IMR-90 (cell line): ENCODE results near the gene PKHD1. TPM values are rescaled to one million over a fixed set of nuclear protein-coding genes. Genes with fewer than 3 reads are reported as not detected.

Source experiments
- ATAC-seq: fragments of 200-7000 bp; cut with Tn5 transposase; 2 replicates; pipeline ENCODE4 v1.9.1; 2020; ENCODE audit warnings: low read depth, mild to moderate bottlenecking, moderate library complexity
- BruUV-seq: library from RNA; stranded (reverse); fragments of 400-500 nt; replicated peaks from 2 replicates; lab custom pipeline; 2021; lab: Mats Ljungman, UMichigan
- CTCF ChIA-PET: fragments of 300-600 bp; formaldehyde crosslinking; extraction: SDS; loops from one replicate; lab custom pipeline; 2021; ENCODE audit warnings: antibody characterized with exemption; lab: Yijun Ruan, JAX
- POLR2A ChIA-PET: fragments of 300-600 bp; sonication (Branson Sonifier 250); formaldehyde crosslinking; loops from one replicate; lab custom pipeline; 2022; ENCODE audit warnings: antibody characterized with exemption; ENCODE audit not compliant: unreplicated experiment; lab: Charles Lee
- DNase-seq: peaks from one replicate; pipeline ENCODE4 v3.0.0; 2013
- H2AFZ ChIP-seq: replicated peaks from 2 replicates; pipeline ENCODE3; 2013; ENCODE audit warnings: low read length, mild to moderate bottlenecking; ENCODE audit not compliant: poor library complexity
- H2AK5ac ChIP-seq: 2 replicates; pipeline ENCODE4 v1.6.1; 2013; ENCODE audit warnings: low read depth, low read length, inconsistent platforms
- H2AK9ac ChIP-seq: replicated peaks from 2 replicates; pipeline ENCODE3; 2013; ENCODE audit warnings: mild to moderate bottlenecking, low read depth, low read length, moderate library complexity; ENCODE audit not compliant: poor library complexity
- H2BK120ac ChIP-seq: 2 replicates; pipeline ENCODE4 v1.6.1; 2013; ENCODE audit warnings: low read depth, low read length, inconsistent platforms
- H2BK15ac ChIP-seq: 3 replicates; pipeline ENCODE4 v1.6.1; 2013; ENCODE audit warnings: low read depth, low read length, inconsistent platforms
- H2BK20ac ChIP-seq: 2 replicates; pipeline ENCODE4 v1.6.1; 2013; ENCODE audit warnings: low read depth, mild to moderate bottlenecking, inconsistent platforms, low read length, moderate library complexity
- H2BK5ac ChIP-seq: 2 replicates; pipeline ENCODE4 v1.6.1; 2013; ENCODE audit warnings: mild to moderate bottlenecking, low read depth, low read length, inconsistent platforms; ENCODE audit not compliant: poor library complexity, severe bottlenecking
- H3K14ac ChIP-seq: replicated peaks from 2 replicates; pipeline ENCODE4 v1.6.1; 2013; ENCODE audit warnings: low read depth, low read length, inconsistent platforms
- H3K18ac ChIP-seq: 2 replicates; pipeline ENCODE4 v1.6.1; 2013; ENCODE audit warnings: low read depth, low read length, control low read depth
- H3K23ac ChIP-seq: 2 replicates; pipeline ENCODE4 v1.6.1; 2013; ENCODE audit warnings: low read depth, low read length, inconsistent platforms
- H3K27ac ChIP-seq: 2 replicates; pipeline ENCODE4 v1.5.1; 2013; ENCODE audit warnings: mild to moderate bottlenecking, control low read depth, low read length; ENCODE audit not compliant: insufficient read depth
- H3K27me3 ChIP-seq: 2 replicates; pipeline ENCODE4 v1.6.1; 2013; ENCODE audit warnings: low read length; ENCODE audit not compliant: control insufficient read depth, insufficient read depth
- H3K36me3 ChIP-seq: 2 replicates; pipeline ENCODE4 v1.6.1; 2013; ENCODE audit warnings: low read length, mixed read lengths; ENCODE audit not compliant: control insufficient read depth, insufficient read depth
- H3K4ac ChIP-seq: 2 replicates; pipeline ENCODE4 v1.6.1; 2013; ENCODE audit warnings: low read depth, low read length, inconsistent platforms
- H3K4me1 ChIP-seq: 2 replicates; pipeline ENCODE4 v1.6.1; 2013; ENCODE audit warnings: low read length, mixed read lengths; ENCODE audit not compliant: control insufficient read depth, insufficient read depth
- H3K4me2 ChIP-seq: 2 replicates; pipeline ENCODE4 v1.6.1; 2013; ENCODE audit warnings: low read depth, mild to moderate bottlenecking, control low read depth, low read length, moderate library complexity
- H3K4me3 ChIP-seq: 2 replicates; pipeline ENCODE4 v1.5.1; 2013; ENCODE audit warnings: low read depth, mild to moderate bottlenecking, control low read depth, low read length, moderate library complexity; ENCODE audit not compliant: insufficient read depth
- H3K56ac ChIP-seq: 2 replicates; pipeline ENCODE4 v1.6.1; 2013; ENCODE audit warnings: low read length, inconsistent platforms; ENCODE audit not compliant: insufficient read depth; ENCODE audit errors: extremely low read depth
- H3K79me1 ChIP-seq, 2 experiments: 2 replicates each; pipeline ENCODE4 v1.6.1; 2013; ENCODE audit warnings: low read length in 2 of 2, inconsistent platforms in 1 of 2, low read depth in 1 of 2
- H3K9ac ChIP-seq: 2 replicates; pipeline ENCODE4 v1.6.1; 2013; ENCODE audit warnings: low read depth, low read length, control low read depth
- H3K9me1 ChIP-seq: 2 replicates; pipeline ENCODE4 v1.6.1; 2013; ENCODE audit warnings: low read length, inconsistent platforms; ENCODE audit not compliant: insufficient read depth
- H3K9me3 ChIP-seq: 2 replicates; pipeline ENCODE4 v1.6.1; 2013; ENCODE audit warnings: low read length; ENCODE audit not compliant: control insufficient read depth, insufficient read depth
- H4K20me1 ChIP-seq: 2 replicates; pipeline ENCODE4 v1.6.1; 2013; ENCODE audit warnings: low read length, inconsistent platforms; ENCODE audit not compliant: insufficient read depth
- H4K5ac ChIP-seq: 2 replicates; pipeline ENCODE4 v1.6.1; 2013; ENCODE audit warnings: mild to moderate bottlenecking, low read depth, low read length, control low read depth
- H4K8ac ChIP-seq, 2 experiments: 2 replicates each; pipeline ENCODE4 v1.6.1; 2013; ENCODE audit warnings: low read depth in 2 of 2, low read length in 2 of 2, control low read depth in 1 of 2, inconsistent platforms in 1 of 2
- H4K91ac ChIP-seq: 2 replicates; pipeline ENCODE4 v1.6.1; 2013; ENCODE audit warnings: low read depth, low read length, inconsistent platforms; ENCODE audit not compliant: insufficient read depth
- BHLHE40 ChIP-seq: fragments of 150-350 bp; IDR thresholded peaks from 2 replicates; pipeline ENCODE4 v1.6.1; 2016; ENCODE audit warnings: mild to moderate bottlenecking, low read depth, low read length
- CEBPB ChIP-seq: IDR thresholded peaks from 2 replicates; pipeline ENCODE4 v1.6.1; 2012; ENCODE audit warnings: low read depth, low read length, improper control_type of control experiment
- CHD1 ChIP-seq: IDR thresholded peaks from 2 replicates; pipeline ENCODE4 v1.6.1; 2012; ENCODE audit warnings: low read depth, low read length, improper control_type of control experiment
- ELK1 ChIP-seq: fragments of 150-350 bp; IDR thresholded peaks from 2 replicates; pipeline ENCODE4 v1.6.1; 2016; ENCODE audit warnings: low read depth, mild to moderate bottlenecking, low read length, moderate library complexity, borderline replicate concordance
- FOS ChIP-seq: fragments of 150-350 bp; IDR thresholded peaks from 2 replicates; pipeline ENCODE4 v1.6.1; 2016; ENCODE audit warnings: low read depth, low read length
- MAFK ChIP-seq: IDR thresholded peaks from 2 replicates; pipeline ENCODE4 v1.6.1; 2012; ENCODE audit warnings: low read depth, low read length, improper control_type of control experiment
- MAZ ChIP-seq: IDR thresholded peaks from 2 replicates; pipeline ENCODE4 v1.6.1; 2012; ENCODE audit warnings: low read depth, mild to moderate bottlenecking, low read length, improper control_type of control experiment, moderate library complexity, borderline replicate concordance
- MXI1 ChIP-seq: IDR thresholded peaks from 2 replicates; pipeline ENCODE4 v1.6.1; 2012; ENCODE audit warnings: low read depth, mild to moderate bottlenecking, low read length, moderate library complexity, borderline replicate concordance
- NFE2L2 ChIP-seq: fragments of 150-350 bp; IDR thresholded peaks from 2 replicates; pipeline ENCODE4 v1.6.1; 2016; ENCODE audit warnings: low read depth, mild to moderate bottlenecking, low read length
- POLR2A ChIP-seq: IDR thresholded peaks from 2 replicates; pipeline ENCODE4 v1.6.1; 2012; ENCODE audit warnings: mild to moderate bottlenecking, low read depth, low read length
- RAD21 ChIP-seq: IDR thresholded peaks from 2 replicates; pipeline ENCODE4 v1.6.1; 2012; ENCODE audit warnings: low read length, improper control_type of control experiment
- RCOR1 ChIP-seq: IDR thresholded peaks from 2 replicates; pipeline ENCODE4 v1.6.1; 2012; ENCODE audit warnings: mild to moderate bottlenecking, low read length, improper control_type of control experiment; ENCODE audit not compliant: insufficient replicate concordance
- RFX5 ChIP-seq: IDR thresholded peaks from 2 replicates; pipeline ENCODE4 v1.8.0; 2012; ENCODE audit warnings: low read depth, mild to moderate bottlenecking, low read length, moderate library complexity
- SMC3 ChIP-seq: fragments of 150-350 bp; IDR thresholded peaks from 2 replicates; pipeline ENCODE4 v1.6.1; 2016; ENCODE audit warnings: low read depth, mild to moderate bottlenecking, antibody characterized with exemption, low read length, moderate library complexity
- USF2 ChIP-seq: fragments of 150-350 bp; IDR thresholded peaks from 2 replicates; pipeline ENCODE4 v1.6.1; 2017; ENCODE audit warnings: mild to moderate bottlenecking, antibody characterized with exemption, low read length, low read depth
- WGBS, 2 experiments: methylation state at CpG; one replicate each; pipeline versions ENCODE4 v1.1.5 to v1.1.7; 2013; ENCODE audit warnings: missing lambda C conversion rate in 2 of 2; ENCODE audit not compliant: insufficient read length in 1 of 2; ENCODE audit errors: extremely low coverage in 2 of 2; 5-methylcytosine and 5-hydroxymethylcytosine counted together
- dilution Hi-C: fragments of 300-500 bp; cut with HindIII; formaldehyde crosslinking; loops from one replicate; pipeline ENCODE4 v1.14.3; 2018; ENCODE audit warnings: low sequenced_read_pairs; ENCODE audit not compliant: unreplicated experiment
- in situ Hi-C: fragments of 300-500 bp; cut with MboI; formaldehyde crosslinking; loops from 3 replicates; pipeline ENCODE4 v1.14.3; 2019; ENCODE audit warnings: low sequenced_read_pairs, inconsistent platforms, mixed read lengths
- intact Hi-C: fragments of 100-400 bp; cut with micrococcal nuclease; formaldehyde crosslinking; loops from 2 replicates; pipeline ENCODE4 v1.10.0; 2022
- polyA plus RNA-seq, 3 experiments: library from polyadenylated mRNA; depleted of rRNA; stranded (reverse); fragments of >200 nt; gene quantifications; 2 replicates each; pipeline ENCODE4 v1.2.3, GENCODE V29; 2012; ENCODE audit warnings: low replicate concordance in 1 of 3
- total RNA-seq: library from RNA; depleted of rRNA; stranded (reverse); fragments of >200 nt; gene quantifications from 2 replicates; pipeline ENCODE4 v1.2.3, GENCODE V29; 2012
- TF ChIP-seq, protein P1 (sequence below): conservative IDR thresholded peaks from 2 replicates; pipeline ENCODE4 v1.5.1; 2012; ENCODE audit warnings: mild to moderate bottlenecking, low read depth, low read length, improper control_type of control experiment

PKHD1 gene
- total and polyA plus RNA-seq, 2 of the 4 experiments (the other 2 are of a cell fraction) = not detected

DNA sequence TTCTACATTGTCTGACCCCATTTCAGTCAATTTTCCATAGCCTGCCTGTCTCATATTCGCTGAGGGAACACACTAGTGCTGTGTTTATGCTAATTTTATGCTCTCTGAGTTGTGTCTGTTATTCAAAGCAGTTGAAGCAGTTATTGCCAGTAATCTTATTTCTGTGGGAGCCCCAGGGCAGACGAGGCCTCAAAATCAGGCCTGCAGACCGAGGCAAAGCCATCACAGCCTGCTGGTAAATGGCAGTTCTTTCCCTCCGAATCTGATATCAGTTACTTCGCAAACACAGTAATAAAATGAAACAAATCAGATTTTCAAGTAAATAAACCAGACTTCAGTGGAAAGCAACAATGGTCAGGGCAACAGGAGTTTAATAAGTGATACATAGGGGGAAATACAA lies 508.4 kb downstream of the PKHD1 start:
- no peak overlapping the region for H4K8ac ChIP-seq
- no TSS peak for BruUV-seq
- H3K79me1 ChIP-seq = no peaks in the 10 kb centered on the region
- no peaks in the 10 kb centered on the region for H3K9me1 ChIP-seq
- ChIA-PET CTCF (no interaction called here), POLR2A (no interaction called here)
- no peak overlapping the region for H3K23ac ChIP-seq
- H2AK5ac ChIP-seq = no peak overlapping the region
- no peaks in the 10 kb centered on the region for H4K20me1 ChIP-seq
- H3K4me2 ChIP-seq = no peak overlapping the region
- dilution Hi-C loops = no loop called here
- H3K4me3 ChIP-seq = no peak overlapping the region
- H2BK120ac ChIP-seq = no peak overlapping the region
- H3K36me3 ChIP-seq = no peaks in the 10 kb centered on the region
- no peak overlapping the region for H3K14ac ChIP-seq
- no peak overlapping the region for H4K91ac ChIP-seq
- H3K27ac ChIP-seq = no peak overlapping the region
- TF ChIP-seq, protein P1, sequence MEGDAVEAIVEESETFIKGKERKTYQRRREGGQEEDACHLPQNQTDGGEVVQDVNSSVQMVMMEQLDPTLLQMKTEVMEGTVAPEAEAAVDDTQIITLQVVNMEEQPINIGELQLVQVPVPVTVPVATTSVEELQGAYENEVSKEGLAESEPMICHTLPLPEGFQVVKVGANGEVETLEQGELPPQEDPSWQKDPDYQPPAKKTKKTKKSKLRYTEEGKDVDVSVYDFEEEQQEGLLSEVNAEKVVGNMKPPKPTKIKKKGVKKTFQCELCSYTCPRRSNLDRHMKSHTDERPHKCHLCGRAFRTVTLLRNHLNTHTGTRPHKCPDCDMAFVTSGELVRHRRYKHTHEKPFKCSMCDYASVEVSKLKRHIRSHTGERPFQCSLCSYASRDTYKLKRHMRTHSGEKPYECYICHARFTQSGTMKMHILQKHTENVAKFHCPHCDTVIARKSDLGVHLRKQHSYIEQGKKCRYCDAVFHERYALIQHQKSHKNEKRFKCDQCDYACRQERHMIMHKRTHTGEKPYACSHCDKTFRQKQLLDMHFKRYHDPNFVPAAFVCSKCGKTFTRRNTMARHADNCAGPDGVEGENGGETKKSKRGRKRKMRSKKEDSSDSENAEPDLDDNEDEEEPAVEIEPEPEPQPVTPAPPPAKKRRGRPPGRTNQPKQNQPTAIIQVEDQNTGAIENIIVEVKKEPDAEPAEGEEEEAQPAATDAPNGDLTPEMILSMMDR = no peak
- no peak for TF ChIP-seq MAZ
- no peak for TF ChIP-seq MXI1
- no peak for TF ChIP-seq SMC3
- TF ChIP-seq BHLHE40 = no peak
- no peak for TF ChIP-seq RFX5
- TF ChIP-seq POLR2A = no peak
- no peak for TF ChIP-seq RAD21
- no peak for TF ChIP-seq CHD1
- TF ChIP-seq RCOR1 = no peak
- no peak for TF ChIP-seq FOS
- no peak for TF ChIP-seq USF2
- TF ChIP-seq ELK1 = no peak
- no peak for TF ChIP-seq NFE2L2
- no peak for TF ChIP-seq MAFK
- TF ChIP-seq CEBPB = no peak
- no peak for DNase-seq
- no CpG with 5 or more reads among the region's 5 CpGs for WGBS, 2 experiments
- no peak overlapping the region for H2BK5ac ChIP-seq
- no peak overlapping the region for H2BK15ac ChIP-seq
- no peak overlapping the region for H3K4ac ChIP-seq
- peaks cover 2% of the 10 kb centered on the region; the same call in 1 of the 2 replicates for H3K9me3 ChIP-seq
- ATAC-seq = no peak
- in situ Hi-C loops = no loop called here
- H2AK9ac ChIP-seq = no peak overlapping the region
- H2AFZ ChIP-seq = no peak overlapping the region
- intact Hi-C loops = no loop called here
- H3K27me3 ChIP-seq = no peaks in the 10 kb centered on the region
- H3K56ac ChIP-seq = no peak overlapping the region
- no peak overlapping the region for H3K18ac ChIP-seq
- no peaks in the 10 kb centered on the region for H3K4me1 ChIP-seq
- H2BK20ac ChIP-seq = no peak overlapping the region
- H4K5ac ChIP-seq = no peak overlapping the region
- H3K9ac ChIP-seq = no peak overlapping the region
